Measurements from ENCODE around the gene UST. TPM values are rescaled to one million over a fixed set of nuclear protein-coding genes. Genes with fewer than 3 reads are reported as not detected.

Gene UST
- total RNA-seq, 1 experiment from 2014 or later, result 6.1 TPM

- TF ChIP-seq ELF1 (IDR thresholded peaks at IDR 0.05; ENCODE audit: borderline replicate concordance, low read depth), result no peak
- Histone ChIP-seq H3K9me3 (ENCODE audit: control insufficient read depth in 1 of 2, insufficient read depth in 1 of 2, low read depth in 1 of 2, low read length in 2 of 2) (no peaks in the 10 kb centered on the region), H4K20me1 (ENCODE audit: insufficient read depth) (no peaks in the 10 kb centered on the region), H3K9ac (ENCODE audit: low read length) (no peak overlapping the region), H3K27ac (ENCODE audit: low read depth, low read length) (no peak overlapping the region), H3K4me1 (ENCODE audit: control insufficient read depth in 1 of 2, insufficient read depth in 2 of 2, low read length in 2 of 2) (no peaks in the 10 kb centered on the region), H3K27me3 (ENCODE audit: insufficient read depth, low read length) (no peaks in the 10 kb centered on the region), H3K4me2 (ENCODE audit: low read length) (no peak overlapping the region), H3K79me2 (ENCODE audit: insufficient read depth, low read length) (no peaks in the 10 kb centered on the region), H3K36me3 (ENCODE audit: control insufficient read depth in 1 of 2, insufficient read depth in 2 of 2, low read length in 2 of 2) (no peaks in the 10 kb centered on the region), H3K9me2 (ENCODE audit: insufficient read depth) (no peaks in the 10 kb centered on the region), H3K4me3 (replicated peaks in 1 of 2; ENCODE audit: low read depth in 1 of 2, low read length in 2 of 2) (no peak overlapping the region), H2AFZ (ENCODE audit: low read depth, low read length, poor library complexity, severe bottlenecking) (no peak overlapping the region)
- CTCF ChIA-PET, result interaction anchor here (1.2 to 1.6 kb wide), 2 partner anchors 9 to 380 kb away, joined by 3 to 5 read pairs; no protein-coding TSS in a partner anchor
- RAD21 ChIA-PET (ENCODE audit: low non-redundant PET in 1 of 2, low total read pairs in 2 of 2, uncharacterized antibody in 2 of 2, unreplicated experiment in 2 of 2), result no interaction called here
- intact Hi-C loops (cut with micrococcal nuclease), result no loop called here
- POLR2A ChIA-PET, result interaction anchor here (0.6 kb wide), 1 partner anchor 748 kb away, joined by 4 read pairs; no protein-coding TSS in a partner anchor
- no TSS peak for BruUV-seq (replicated peaks)
- ATAC-seq (no peak), DNase-seq (ENCODE audit: low read depth, low spot score) (no peak)
These were observed 210.9 kb downstream of the UST start for GRCh38 chr6:148957752-148958151.

- TF ChIP-seq SIN3A (IDR thresholded peaks at IDR 0.05; ENCODE audit: low read depth) (no peak), RAD21 (IDR thresholded peaks at IDR 0.05; ENCODE audit: low read depth) (peak; percentile 32; the same call in 1 of the 2 replicates), SP1 (IDR thresholded peaks at IDR 0.05; ENCODE audit: low read depth) (no peak), POLR2A (IDR thresholded peaks at IDR 0.05; ENCODE audit: borderline replicate concordance, extremely low read depth, insufficient read depth, insufficient read length) (no peak)
- BruUV-seq (replicated peaks), result no TSS peak
- no peaks in the 10 kb centered on the region for H3K27me3 ChIP-seq (ENCODE audit: insufficient read depth, low read length)
- no peaks in the 10 kb centered on the region for H3K9me2 ChIP-seq (ENCODE audit: insufficient read depth)
- RAD21 ChIA-PET (ENCODE audit: low non-redundant PET in 1 of 2, low total read pairs in 2 of 2, uncharacterized antibody in 2 of 2, unreplicated experiment in 2 of 2), result no interaction called here
- no peaks in the 10 kb centered on the region for H3K9me3 ChIP-seq (ENCODE audit: control insufficient read depth in 1 of 2, insufficient read depth in 1 of 2, low read depth in 1 of 2, low read length in 2 of 2)
- no peak overlapping the region for H3K27ac ChIP-seq (ENCODE audit: low read depth, low read length)
- no peaks in the 10 kb centered on the region for H4K20me1 ChIP-seq (ENCODE audit: insufficient read depth)
- CTCF ChIA-PET, result no interaction called here
- no peak for ATAC-seq
- no peak overlapping the region for H3K4me3 ChIP-seq (replicated peaks in 1 of 2; ENCODE audit: low read depth in 1 of 2, low read length in 2 of 2)
- POLR2A ChIA-PET, result no interaction called here
- H3K9ac ChIP-seq (ENCODE audit: low read length), result no peak overlapping the region
- H3K79me2 ChIP-seq (ENCODE audit: insufficient read depth, low read length), result no peaks in the 10 kb centered on the region
- H3K4me2 ChIP-seq (ENCODE audit: low read length), result no peak overlapping the region
- H2AFZ ChIP-seq (ENCODE audit: low read depth, low read length, poor library complexity, severe bottlenecking), result no peak overlapping the region
- DNase-seq (ENCODE audit: low read depth, low spot score), result no peak
- intact Hi-C loops (cut with micrococcal nuclease), result no loop called here
- H3K4me1 ChIP-seq (ENCODE audit: control insufficient read depth in 1 of 2, insufficient read depth in 2 of 2, low read length in 2 of 2), result no peaks in the 10 kb centered on the region
- H3K36me3 ChIP-seq (ENCODE audit: control insufficient read depth in 1 of 2, insufficient read depth in 2 of 2, low read length in 2 of 2), result no peaks in the 10 kb centered on the region
These were observed 212.2 kb downstream of the UST start for GRCh38 chr6:148959008-148959407.
